ENCODE measurements around the gene VPS13D.

Gene VPS13D

DNA sequence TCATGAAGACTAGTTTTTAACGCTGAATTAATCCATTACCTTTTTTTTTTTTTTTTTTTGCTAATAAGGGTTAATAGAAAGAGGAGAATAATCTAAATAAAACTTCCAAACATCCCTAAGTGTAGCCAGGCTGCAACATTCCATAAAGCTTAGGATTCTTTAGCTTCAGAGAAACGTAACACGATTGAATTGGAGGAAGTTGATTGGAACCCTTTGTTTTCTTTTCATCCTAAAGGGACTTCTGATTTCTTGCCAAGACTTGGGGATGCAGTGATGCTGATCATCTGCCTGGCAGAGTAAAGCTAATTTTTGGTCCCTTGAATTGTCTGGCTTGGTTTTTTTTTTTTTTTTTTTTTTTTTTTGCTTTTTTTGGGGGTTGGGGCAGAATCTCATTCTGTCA is 142.9 kb downstream of the VPS13D start:
- peaks cover 53% of the 10 kb centered on the region for H3K36me3 ChIP-seq
- no peak for TF ChIP-seq CTCF (IDR thresholded peaks at IDR 0.05)
- no peak overlapping the region for H3K27ac ChIP-seq
- no peak overlapping the region for H3K4me3 ChIP-seq (ENCODE audit: low read depth in 1 of 2, low read length in 1 of 2)
- H3K9me3 ChIP-seq: no peaks in the 10 kb centered on the region
- H3K4me1 ChIP-seq (ENCODE audit: control insufficient read depth in 1 of 2, insufficient read depth in 1 of 2, low read depth in 1 of 2, low read length in 1 of 2): peaks cover 9 to 12% of the 10 kb centered on the region in 2 experiments
- H3K27me3 ChIP-seq: no peaks in the 10 kb centered on the region

DNA sequence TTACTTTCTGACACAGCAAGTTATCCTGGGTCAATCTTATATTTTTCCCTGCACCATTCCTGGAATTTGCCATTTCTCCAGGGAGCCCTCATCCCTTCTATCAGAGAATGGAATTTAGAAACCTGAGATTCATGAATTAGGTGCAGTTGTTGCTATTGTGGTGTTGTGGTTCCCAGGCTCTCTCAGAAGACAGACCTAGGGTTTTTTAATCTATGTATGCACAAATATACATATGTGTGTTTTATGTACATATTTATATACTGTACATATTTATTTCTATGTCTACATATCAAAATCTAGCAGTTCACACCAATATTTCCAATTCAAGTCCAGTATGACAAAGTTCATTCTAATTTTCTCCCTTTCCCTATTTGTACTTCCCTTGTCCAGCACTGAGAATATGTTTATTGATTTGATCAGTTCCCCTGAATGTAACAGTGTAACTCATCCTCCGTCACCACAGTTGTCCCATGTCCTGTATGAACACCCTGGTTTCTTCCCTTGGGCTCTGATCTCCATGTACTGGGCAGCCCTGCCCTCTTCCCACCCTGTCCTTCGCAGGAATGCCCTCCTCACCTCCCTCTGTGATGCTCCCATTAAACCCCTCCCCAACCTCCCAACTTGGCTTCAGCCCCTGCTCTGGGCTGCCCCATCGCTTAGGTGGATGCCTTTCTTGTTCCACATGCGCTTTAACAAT is 145.5 kb downstream of the VPS13D start:
- Histone ChIP-seq H3K36me3 (peaks cover 49% of the 10 kb centered on the region), H3K9me3 (no peaks in the 10 kb centered on the region), H3K27me3 (no peaks in the 10 kb centered on the region), H3K4me1 (ENCODE audit: control insufficient read depth in 1 of 2, insufficient read depth in 1 of 2, low read depth in 1 of 2, low read length in 1 of 2) (peaks cover 9 to 12% of the 10 kb centered on the region in 2 experiments), H3K27ac (no peak overlapping the region), H3K4me3 (ENCODE audit: low read depth in 1 of 2, low read length in 1 of 2) (no peak overlapping the region)
- TF ChIP-seq CTCF (IDR thresholded peaks at IDR 0.05): no peak

- H3K27me3 ChIP-seq: no peaks in the 10 kb centered on the region
- H3K4me3 ChIP-seq (ENCODE audit: low read depth in 1 of 2, low read length in 1 of 2): no peak overlapping the region
- peaks cover 50% of the 10 kb centered on the region for H3K36me3 ChIP-seq
- TF ChIP-seq CTCF (IDR thresholded peaks at IDR 0.05): no peak
- H3K27ac ChIP-seq: peak overlapping the region; percentile 61
- peaks cover 9 to 12% of the 10 kb centered on the region in 2 experiments for H3K4me1 ChIP-seq (ENCODE audit: control insufficient read depth in 1 of 2, insufficient read depth in 1 of 2, low read depth in 1 of 2, low read length in 1 of 2)
- no peaks in the 10 kb centered on the region for H3K9me3 ChIP-seq
Measured at GRCh38 chr1:12376236-12377045, 146.6 kb downstream of the VPS13D start.

DNA sequence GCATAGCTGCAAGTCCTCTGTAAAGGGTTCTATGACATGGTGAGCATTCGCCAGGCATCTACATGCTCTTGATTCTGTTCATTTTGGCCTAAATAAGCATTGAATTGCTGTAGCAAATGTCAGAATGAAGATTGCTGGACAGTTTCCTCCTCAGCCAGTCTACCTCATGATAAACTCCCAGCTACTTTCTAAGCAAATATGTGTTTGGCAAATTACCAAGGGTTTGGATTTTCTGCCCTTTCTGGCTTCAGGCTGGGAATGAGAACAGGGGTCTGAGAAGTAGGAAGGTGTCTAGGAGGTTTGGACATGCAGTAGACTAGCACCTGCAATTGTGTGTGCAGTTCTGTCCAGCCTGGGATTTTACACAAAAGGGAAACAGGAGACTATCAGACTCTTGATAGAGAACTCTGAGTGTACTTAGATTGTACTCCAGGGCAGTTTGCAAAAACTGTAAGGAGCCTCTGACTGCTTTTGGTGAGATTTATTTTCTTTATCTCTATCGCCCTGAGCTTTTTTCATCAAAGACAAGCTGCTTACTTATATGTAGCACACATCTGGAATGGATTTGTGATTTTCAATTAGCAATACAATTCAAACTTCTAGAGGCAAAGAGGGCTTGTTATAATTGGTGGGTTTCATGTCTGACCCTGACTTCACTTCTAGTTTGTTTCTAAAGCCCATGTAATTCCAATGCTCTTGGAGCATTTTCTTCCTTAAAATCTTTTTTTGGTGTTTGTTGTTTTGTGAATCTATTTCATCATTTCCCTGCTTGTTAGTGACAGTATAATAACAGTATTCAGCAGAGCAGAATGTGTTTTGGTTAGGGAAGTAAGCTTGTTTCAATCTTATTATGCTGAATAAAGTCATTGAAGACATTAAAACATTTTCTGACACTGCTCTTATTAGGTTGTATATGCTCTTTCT is 150.8 kb downstream of the VPS13D start:
- no peak overlapping the region for H3K4me3 ChIP-seq (ENCODE audit: low read depth in 1 of 2, low read length in 1 of 2)
- H3K36me3 ChIP-seq: peaks cover 68% of the 10 kb centered on the region
- no peaks in the 10 kb centered on the region for H3K27me3 ChIP-seq
- TF ChIP-seq CTCF (IDR thresholded peaks at IDR 0.05): no peak
- peaks cover 9 to 12% of the 10 kb centered on the region in 2 experiments for H3K4me1 ChIP-seq (ENCODE audit: control insufficient read depth in 1 of 2, insufficient read depth in 1 of 2, low read depth in 1 of 2, low read length in 1 of 2)
- no peak overlapping the region for H3K27ac ChIP-seq
- H3K9me3 ChIP-seq: no peaks in the 10 kb centered on the region

DNA sequence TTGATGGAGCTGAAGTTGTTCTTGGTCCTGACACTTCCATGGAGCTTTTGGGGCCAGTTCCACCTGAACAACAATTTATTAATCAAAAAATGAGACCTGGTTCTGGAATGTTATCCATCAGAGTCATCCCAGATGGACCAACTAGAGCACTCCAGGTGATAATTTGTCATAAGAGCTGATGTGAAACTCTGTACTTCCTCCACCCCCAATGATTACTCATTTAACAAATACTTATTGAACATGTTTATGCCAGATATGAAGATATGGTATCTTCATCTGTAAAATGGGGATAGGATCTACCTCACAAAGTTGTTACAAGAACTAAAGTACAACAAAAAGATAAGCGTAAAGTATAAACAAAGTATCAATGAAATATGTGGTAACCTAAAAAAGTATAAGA is 153.2 kb downstream of the VPS13D start:
- Histone ChIP-seq H3K36me3 (peaks cover 89% of the 10 kb centered on the region), H3K4me3 (ENCODE audit: low read depth in 1 of 2, low read length in 1 of 2) (no peak overlapping the region), H3K9me3 (peaks cover 4% of the 10 kb centered on the region), H3K27ac (no peak overlapping the region), H3K27me3 (no peaks in the 10 kb centered on the region), H3K4me1 (ENCODE audit: control insufficient read depth in 1 of 2, insufficient read depth in 1 of 2, low read depth in 1 of 2, low read length in 1 of 2) (no peaks in the 10 kb centered on the region)
- no peak for TF ChIP-seq CTCF (IDR thresholded peaks at IDR 0.05)
